ENCODE results near the gene RNLS.

Gene RNLS

DNA sequence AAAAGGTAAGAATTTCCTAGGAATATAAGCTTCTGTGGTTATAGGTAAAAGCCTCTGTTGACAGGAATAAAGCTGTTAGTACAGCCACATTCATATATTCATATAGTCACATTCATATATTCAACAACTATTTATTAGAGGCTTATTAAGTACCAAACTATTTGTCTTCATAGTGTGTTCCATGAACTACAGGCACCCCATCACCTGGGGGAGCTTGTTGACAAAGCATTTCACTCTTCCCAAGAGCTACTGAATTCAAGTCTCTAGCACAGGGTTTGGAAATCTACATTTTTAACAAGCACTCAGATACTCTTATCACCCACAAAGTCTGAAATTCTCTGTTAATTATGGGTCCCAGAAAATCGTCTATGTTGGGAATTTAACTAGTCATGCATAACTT, 110.6 kb downstream of the RNLS start:
- FAIRE-seq (no peak), DNase-seq (ENCODE audit: insufficient read length, low spot score) (no peak)
- TF ChIP-seq, protein P1, sequence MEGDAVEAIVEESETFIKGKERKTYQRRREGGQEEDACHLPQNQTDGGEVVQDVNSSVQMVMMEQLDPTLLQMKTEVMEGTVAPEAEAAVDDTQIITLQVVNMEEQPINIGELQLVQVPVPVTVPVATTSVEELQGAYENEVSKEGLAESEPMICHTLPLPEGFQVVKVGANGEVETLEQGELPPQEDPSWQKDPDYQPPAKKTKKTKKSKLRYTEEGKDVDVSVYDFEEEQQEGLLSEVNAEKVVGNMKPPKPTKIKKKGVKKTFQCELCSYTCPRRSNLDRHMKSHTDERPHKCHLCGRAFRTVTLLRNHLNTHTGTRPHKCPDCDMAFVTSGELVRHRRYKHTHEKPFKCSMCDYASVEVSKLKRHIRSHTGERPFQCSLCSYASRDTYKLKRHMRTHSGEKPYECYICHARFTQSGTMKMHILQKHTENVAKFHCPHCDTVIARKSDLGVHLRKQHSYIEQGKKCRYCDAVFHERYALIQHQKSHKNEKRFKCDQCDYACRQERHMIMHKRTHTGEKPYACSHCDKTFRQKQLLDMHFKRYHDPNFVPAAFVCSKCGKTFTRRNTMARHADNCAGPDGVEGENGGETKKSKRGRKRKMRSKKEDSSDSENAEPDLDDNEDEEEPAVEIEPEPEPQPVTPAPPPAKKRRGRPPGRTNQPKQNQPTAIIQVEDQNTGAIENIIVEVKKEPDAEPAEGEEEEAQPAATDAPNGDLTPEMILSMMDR (IDR thresholded peaks at IDR 0.05; ENCODE audit: insufficient read depth, missing control alignments) = no peak

DNA sequence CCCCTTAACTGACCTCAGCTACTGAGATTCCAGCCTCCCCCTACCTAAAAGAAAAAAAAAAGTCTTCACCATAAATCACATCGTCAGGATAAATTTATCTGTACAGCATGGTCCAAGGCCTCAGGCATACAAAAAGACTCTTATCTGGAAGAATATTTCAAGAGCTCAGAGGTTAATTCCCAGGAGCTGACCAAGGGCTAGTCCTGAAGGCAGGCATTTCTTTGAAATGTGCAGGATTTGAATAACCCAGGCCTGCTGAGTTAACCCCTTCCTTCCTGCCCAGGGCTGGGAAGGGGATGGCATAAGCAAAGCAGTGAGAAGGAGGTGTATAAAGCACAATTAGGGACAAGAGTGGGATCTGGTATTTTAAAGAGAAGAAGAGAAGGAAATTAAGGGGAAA, 111.2 kb downstream of the RNLS start:
- DNase-seq (ENCODE audit: insufficient read length, low spot score) (no peak), FAIRE-seq (no peak)
- TF ChIP-seq, protein P1 (IDR thresholded peaks at IDR 0.05; ENCODE audit: insufficient read depth, missing control alignments) = no peak

DNA sequence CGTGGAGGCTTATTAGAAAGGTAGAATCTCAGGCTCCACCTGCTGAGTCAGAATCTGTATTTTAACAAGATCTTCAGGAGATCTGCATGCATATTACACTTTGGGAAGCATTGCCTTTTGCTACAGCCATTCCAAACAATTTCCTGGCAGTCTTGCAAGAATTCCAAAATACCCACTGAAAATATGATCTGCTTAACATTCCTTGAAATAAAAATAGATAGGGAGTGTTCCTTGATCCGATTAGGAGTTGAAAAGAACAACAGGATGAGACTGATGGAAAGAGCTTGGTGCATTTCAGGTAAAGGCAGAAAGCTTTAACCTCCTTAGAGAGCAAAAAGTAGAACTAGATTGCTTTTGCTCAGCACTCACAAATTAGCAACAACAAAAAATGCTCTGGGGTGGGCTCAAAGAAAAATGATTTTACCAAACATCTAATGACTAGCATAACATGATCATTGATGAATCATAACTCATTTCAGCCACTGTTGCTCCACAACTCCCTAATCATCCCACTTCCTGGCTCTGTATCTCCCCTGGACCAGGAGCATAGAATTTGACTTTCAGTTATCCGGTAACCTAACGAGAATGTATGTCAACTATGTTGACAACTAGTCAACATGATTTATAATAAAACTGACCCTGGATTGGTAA, 115.2 kb downstream of the RNLS start:
- DNase-seq (ENCODE audit: insufficient read length, low spot score) = no peak
- FAIRE-seq = no peak
- TF ChIP-seq, protein P1 (IDR thresholded peaks at IDR 0.05; ENCODE audit: insufficient read depth, missing control alignments) = no peak

DNA sequence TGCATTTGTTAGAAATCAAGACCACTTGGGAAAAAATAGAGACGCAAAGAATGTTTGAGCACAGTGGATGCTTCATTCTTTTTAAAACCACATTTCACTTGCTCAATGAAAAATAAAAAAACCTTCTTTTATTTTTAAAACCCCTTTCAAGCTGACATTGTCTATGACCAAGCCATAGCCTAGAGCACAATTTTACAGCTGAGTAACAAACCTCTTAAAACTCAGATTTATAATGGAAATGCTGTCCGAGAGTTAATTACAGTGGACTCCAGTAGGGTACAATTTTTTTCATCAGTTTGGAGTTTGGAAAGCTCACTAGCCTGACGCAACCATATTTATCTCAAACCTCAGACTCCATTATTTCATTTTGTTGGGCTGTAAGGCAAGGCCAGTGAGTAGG, 116.3 kb downstream of the RNLS start:
- DNase-seq (ENCODE audit: insufficient read length, low spot score) (no peak), FAIRE-seq (no peak)
- TF ChIP-seq, protein P1 (IDR thresholded peaks at IDR 0.05; ENCODE audit: insufficient read depth, missing control alignments) = no peak

DNA sequence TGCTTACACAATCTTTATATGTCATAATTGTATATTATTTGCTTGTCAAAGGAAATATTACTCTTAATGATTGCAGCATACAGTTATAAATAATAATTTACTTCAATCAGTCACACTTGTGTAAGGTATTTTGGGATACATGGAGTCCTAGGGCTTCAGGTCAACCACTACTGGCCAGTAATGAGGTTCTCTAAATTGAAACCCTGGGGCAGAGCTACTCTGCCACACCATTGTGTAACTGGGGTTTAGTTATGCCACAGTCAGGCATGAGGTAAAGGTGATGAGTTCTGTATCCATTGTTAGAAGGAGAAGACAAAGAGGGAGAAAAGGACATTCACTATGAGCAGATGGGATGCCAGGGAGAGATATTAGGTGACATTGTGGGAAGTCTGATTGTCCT, 117.4 kb downstream of the RNLS start:
- FAIRE-seq (no peak), DNase-seq (ENCODE audit: insufficient read length, low spot score) (no peak)
- TF ChIP-seq, protein P1 (IDR thresholded peaks at IDR 0.05; ENCODE audit: insufficient read depth, missing control alignments) = no peak

DNA sequence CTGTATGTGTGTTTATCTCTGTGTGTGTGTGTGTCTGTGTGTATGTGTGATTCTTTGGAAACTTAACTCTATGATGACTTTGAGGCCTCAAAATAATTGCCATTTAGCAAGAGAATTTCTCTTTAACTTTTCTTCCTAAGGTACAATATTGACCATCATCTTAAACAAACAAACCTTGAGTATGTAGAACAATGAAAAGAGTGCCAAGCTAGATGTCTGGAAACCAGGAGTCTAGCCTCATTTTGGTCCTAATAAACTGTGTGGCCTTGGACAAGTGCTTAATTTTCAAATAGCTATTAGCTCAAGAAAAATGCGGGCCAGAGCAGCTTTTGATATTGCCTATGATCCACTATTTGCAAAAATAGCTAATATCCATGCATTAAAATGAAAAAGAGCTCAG, 119.3 kb downstream of the RNLS start:
- no peak for DNase-seq (ENCODE audit: insufficient read length, low spot score)
- TF ChIP-seq, protein P1 (IDR thresholded peaks at IDR 0.05; ENCODE audit: insufficient read depth, missing control alignments) = no peak
- FAIRE-seq = no peak

DNA sequence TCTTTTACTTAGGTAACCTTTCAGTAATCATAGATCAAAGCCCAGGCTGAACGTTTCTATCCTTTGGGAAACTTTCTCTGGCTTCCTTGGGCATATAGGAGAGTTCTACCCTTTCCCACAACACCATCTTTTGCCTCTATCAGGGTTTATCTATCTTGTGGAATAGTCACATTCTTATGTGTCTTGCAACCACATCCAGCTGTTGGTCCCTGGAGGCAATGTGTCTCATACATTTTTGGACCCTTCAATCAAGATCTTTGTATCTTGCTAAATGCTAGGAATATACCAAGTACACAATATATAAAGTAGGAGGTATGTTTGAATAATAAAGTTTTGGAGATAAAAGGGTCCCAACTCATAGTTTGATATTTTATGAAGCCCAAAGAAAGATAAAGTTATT, 121.7 kb downstream of the RNLS start:
- no peak for DNase-seq (ENCODE audit: insufficient read length, low spot score)
- no peak for FAIRE-seq
- TF ChIP-seq, protein P1 (IDR thresholded peaks at IDR 0.05; ENCODE audit: insufficient read depth, missing control alignments) = no peak
